GM18868 (cell line): ENCODE measurements around the gene ENHO.
"Not testable (repeated sequence)": the region's sequence is repeated elsewhere in the genome, so short reads cannot be mapped to it uniquely, and the experiment has no call there.

Experiments
- ATAC-seq: cut with Tn5 transposase; IDR thresholded peaks from one replicate; pipeline ENCODE4 v1.9.1; 2021; ENCODE audit warnings: mild to moderate bottlenecking, moderate library complexity; ENCODE audit not compliant: unreplicated experiment

ENHO gene

GRCh38 chr9:34532041-34532440, 9.3 kb upstream of the ENHO start:
- ATAC-seq: not testable (repeated sequence)

- no peak for ATAC-seq
These were observed 3.2 kb upstream of the ENHO start for GRCh38 chr9:34526026-34526425.

- no peak for ATAC-seq
These were observed 1.6 kb upstream of the ENHO start for GRCh38 chr9:34524349-34524748.

- no peak for ATAC-seq
These were observed 501 bp downstream of the ENHO start for GRCh38 chr9:34522091-34522887.

- ATAC-seq: no peak
These were observed 1.3 kb downstream of the ENHO start for GRCh38 chr9:34521406-34522045.

- no peak for ATAC-seq
These were observed 2.0 kb downstream of the ENHO start for GRCh38 chr9:34520505-34521385.

- ATAC-seq: no peak
These were observed 2.7 kb downstream of the ENHO start for GRCh38 chr9:34520096-34520495.

- no peak for ATAC-seq
These were observed 3.3 kb downstream of the ENHO start for GRCh38 chr9:34519321-34520020.

GRCh38 chr9:34518896-34519295, 3.9 kb downstream of the ENHO start:
- ATAC-seq: no peak

- ATAC-seq: no peak
These were observed 4.6 kb downstream of the ENHO start for GRCh38 chr9:34518110-34518616.

- no peak for ATAC-seq
These were observed 5.6 kb downstream of the ENHO start for GRCh38 chr9:34517185-34517584.

GRCh38 chr9:34515959-34516358, 6.8 kb downstream of the ENHO start:
- ATAC-seq: no peak

GRCh38 chr9:34514816-34515215, 8.0 kb downstream of the ENHO start:
- ATAC-seq: no peak

- no peak for ATAC-seq
These were observed 8.4 kb downstream of the ENHO start for GRCh38 chr9:34514401-34514800.

GRCh38 chr9:34513567-34514214, 9.1 kb downstream of the ENHO start:
- no peak for ATAC-seq

GRCh38 chr9:34512131-34513078, 10.4 kb downstream of the ENHO start:
- no peak for ATAC-seq

- no peak for ATAC-seq
These were observed 12.0 kb downstream of the ENHO start for GRCh38 chr9:34510497-34511468.

GRCh38 chr9:34508951-34509350, 13.8 kb downstream of the ENHO start:
- ATAC-seq: no peak
